Choroid plexus epithelial cell (primary cell): ENCODE results near the gene MYL11.

Source experiments
- DNase-seq: peaks from one replicate; pipeline ENCODE4 v3.0.0-alpha.2; 2010; ENCODE audit warnings: low read depth
- H3K4me3 ChIP-seq: 2 replicates; pipeline ENCODE4 v1.5.1; 2011; ENCODE audit warnings: low read depth, mild to moderate bottlenecking, control low read depth, low read length, moderate library complexity
- TF ChIP-seq, protein P1 (sequence below): conservative IDR thresholded peaks from 2 replicates; pipeline ENCODE4 v1.5.1; 2011; ENCODE audit warnings: low read depth, mild to moderate bottlenecking, control low read depth, inconsistent platforms, low read length, moderate library complexity

MYL11 gene

DNA sequence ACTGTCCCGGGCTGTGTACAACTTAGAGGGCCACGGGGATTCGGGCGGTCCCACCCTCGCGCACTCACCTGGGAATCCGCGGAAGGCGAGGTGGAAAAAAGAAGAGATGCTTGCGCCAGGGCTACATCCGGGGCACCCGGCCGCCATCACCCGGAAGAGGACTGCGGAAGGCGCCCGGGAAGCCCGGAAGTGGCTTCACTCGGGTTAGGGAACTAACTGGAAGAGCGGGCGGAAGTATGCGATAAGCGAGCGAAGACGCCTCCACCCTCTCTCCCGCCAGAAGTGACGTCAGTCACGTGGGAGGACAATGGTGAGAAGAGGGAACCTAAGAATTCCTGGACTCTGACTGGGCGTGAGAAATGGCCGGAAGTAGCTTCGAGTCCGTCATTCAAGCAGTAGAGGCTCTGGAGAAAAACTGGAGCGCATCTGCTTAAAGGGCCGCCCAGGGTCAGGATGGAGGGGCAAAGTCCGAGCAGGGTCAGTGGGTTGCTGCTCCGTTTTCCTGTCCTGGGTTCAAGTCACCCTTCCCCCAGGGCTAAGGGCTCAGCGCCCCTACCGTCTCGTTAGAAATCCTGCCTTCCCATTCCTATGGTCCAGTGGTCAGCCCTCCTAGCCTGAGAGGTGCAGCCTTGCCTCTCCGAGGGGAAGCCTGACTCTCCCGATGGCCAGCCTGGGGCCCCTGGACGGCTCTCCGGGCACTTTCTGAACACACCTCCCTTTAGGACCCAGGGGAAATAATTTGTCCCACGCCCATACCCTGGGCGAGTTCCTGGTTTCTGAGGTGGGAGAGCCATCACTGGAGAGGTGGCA is 19.3 kb upstream of the MYL11 start, which contains the start of gene CD2BP2:
TSS of gene CD2BP2 (minus strand) at position 165 of the 810 bp plus-strand sequence. CDS start 627 bp downstream, outside the sequence.
- H3K4me3 ChIP-seq: peak within 1 kb of the TSS; percentile 98
- TF ChIP-seq, protein P1, sequence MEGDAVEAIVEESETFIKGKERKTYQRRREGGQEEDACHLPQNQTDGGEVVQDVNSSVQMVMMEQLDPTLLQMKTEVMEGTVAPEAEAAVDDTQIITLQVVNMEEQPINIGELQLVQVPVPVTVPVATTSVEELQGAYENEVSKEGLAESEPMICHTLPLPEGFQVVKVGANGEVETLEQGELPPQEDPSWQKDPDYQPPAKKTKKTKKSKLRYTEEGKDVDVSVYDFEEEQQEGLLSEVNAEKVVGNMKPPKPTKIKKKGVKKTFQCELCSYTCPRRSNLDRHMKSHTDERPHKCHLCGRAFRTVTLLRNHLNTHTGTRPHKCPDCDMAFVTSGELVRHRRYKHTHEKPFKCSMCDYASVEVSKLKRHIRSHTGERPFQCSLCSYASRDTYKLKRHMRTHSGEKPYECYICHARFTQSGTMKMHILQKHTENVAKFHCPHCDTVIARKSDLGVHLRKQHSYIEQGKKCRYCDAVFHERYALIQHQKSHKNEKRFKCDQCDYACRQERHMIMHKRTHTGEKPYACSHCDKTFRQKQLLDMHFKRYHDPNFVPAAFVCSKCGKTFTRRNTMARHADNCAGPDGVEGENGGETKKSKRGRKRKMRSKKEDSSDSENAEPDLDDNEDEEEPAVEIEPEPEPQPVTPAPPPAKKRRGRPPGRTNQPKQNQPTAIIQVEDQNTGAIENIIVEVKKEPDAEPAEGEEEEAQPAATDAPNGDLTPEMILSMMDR: no peak
- DNase-seq: peak; percentile 100

GRCh38 chr16:30355954-30356308 is 18.7 kb upstream of the MYL11 start:
- no peak for DNase-seq
- TF ChIP-seq, protein P1: no peak
- peak overlapping the region; percentile 98 for H3K4me3 ChIP-seq

GRCh38 chr16:30356401-30357084 is 18.1 kb upstream of the MYL11 start:
- DNase-seq: no peak
- TF ChIP-seq, protein P1: no peak
- H3K4me3 ChIP-seq: no peak overlapping the region

DNA sequence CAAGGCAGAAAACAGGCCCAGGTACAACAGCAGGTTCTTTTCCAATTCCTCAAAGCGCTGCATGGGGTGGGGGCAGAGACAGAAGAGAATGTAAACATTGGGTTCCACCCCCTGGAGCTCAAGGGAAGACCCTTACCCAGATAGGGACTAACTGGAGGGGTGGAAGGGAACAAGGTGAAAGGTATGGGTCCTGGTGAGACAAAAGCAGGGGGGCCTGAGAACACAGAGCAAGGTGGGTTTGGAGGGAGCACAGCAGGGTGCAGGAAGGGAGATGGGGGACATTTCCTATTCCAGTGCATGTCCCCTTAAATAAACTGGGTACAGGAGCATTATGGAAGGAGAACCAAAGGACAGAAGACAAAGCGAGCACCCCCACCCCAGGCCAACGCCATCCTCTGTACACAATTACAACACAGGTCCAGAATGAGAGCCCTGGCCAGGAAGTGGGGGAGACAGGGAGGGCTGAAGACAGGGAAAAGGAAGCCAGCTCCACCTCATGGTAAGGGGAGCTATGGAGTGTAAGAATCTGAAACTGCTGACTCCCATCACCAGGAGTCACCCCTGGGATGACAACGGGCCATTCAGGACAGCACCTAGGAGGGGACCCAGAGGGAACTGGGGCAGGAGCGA is 17.4 kb upstream of the MYL11 start:
- H3K4me3 ChIP-seq: no peak overlapping the region
- TF ChIP-seq, protein P1: no peak

DNA sequence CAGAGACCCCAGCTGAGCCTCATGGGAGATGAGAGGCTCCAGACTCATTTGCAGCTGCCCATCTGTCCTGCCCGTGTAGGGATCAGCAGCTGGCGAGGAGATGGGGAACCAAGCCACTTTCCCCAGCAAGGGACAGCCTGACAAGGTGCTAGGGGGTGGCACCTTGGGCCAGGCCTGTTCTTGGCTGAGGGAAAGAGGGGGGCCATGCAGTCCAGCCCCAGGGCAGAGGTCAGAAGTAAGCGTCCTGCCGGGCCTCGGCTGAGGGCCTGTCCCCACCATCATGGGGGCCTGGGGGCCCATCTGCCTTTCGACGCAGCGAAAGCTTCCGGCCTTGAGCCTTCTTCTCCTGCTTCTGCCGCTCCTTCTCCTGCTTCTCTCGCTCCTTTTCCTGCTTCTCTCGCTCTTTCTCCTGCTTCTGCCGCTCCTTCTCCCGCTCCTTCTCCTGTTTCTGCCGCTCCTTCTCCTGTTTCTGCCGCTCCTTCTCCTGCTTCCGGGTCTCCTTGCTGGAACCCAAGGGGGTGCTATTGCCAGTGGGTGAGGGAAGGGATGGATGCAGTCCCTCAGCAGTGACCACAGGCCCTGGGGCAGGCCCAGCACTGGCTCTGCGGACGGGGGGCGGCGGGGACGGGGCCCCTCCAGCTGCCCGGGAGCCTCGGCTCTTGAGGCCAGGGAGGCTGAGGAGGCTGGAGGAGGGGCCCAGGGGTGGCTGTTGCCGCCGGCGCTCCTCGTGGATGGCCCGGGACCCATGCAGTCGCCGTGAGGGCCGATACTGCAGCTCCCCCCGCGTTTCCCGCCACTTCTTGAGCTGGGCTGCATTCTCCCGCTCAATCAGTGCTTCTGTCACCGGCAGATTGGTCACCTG is 16.7 kb upstream of the MYL11 start:
- H3K4me3 ChIP-seq: no peak overlapping the region
- TF ChIP-seq, protein P1: no peak
- DNase-seq: no peak

More for the DNA sequence above, 17.4 kb upstream of the MYL11 start:
- DNase-seq: no peak

- no peak overlapping the region for H3K4me3 ChIP-seq
- TF ChIP-seq, protein P1: no peak
- DNase-seq: no peak
These were observed 16.0 kb upstream of the MYL11 start for GRCh38 chr16:30358577-30358936.
